Thyroid gland (tissue), 4 donors: ENCODE measurements around the gene DYNC2I2.

ENCODE experiments used
- CTCF ChIP-seq, 6 experiments: fragments of 200-600 bp in 3 of 6; fragments of 450-650 bp in 3 of 6; sonication (generic) in 3 of 6; IDR thresholded peaks; one replicate each; pipeline ENCODE4 v1.5.1; 2016 to 2019; ENCODE audit warnings: antibody characterized with exemption in 6 of 6, mild to moderate bottlenecking in 2 of 6, inconsistent platforms in 1 of 6, moderate library complexity in 1 of 6
- POLR2A ChIP-seq, 2 donors: fragments of 450-650 bp; IDR thresholded peaks; one replicate each; pipeline ENCODE4 v1.6.1; 2017; ENCODE audit warnings: antibody characterized with exemption in 2 of 2, mild to moderate bottlenecking in 2 of 2, moderate library complexity in 1 of 2

- TF ChIP-seq CTCF (IDR thresholded peaks at IDR 0.05) (no peak), POLR2A (IDR thresholded peaks at IDR 0.05) (no peak)
These were observed 22.5 kb downstream of the DYNC2I2 start for GRCh38 chr9:128634111-128634510.
